Measurements from ENCODE around the gene ELMOD1.
A peak's percentile ranks its signal among the peaks of the same experiment; 100 is the strongest.

ELMOD1 gene

DNA sequence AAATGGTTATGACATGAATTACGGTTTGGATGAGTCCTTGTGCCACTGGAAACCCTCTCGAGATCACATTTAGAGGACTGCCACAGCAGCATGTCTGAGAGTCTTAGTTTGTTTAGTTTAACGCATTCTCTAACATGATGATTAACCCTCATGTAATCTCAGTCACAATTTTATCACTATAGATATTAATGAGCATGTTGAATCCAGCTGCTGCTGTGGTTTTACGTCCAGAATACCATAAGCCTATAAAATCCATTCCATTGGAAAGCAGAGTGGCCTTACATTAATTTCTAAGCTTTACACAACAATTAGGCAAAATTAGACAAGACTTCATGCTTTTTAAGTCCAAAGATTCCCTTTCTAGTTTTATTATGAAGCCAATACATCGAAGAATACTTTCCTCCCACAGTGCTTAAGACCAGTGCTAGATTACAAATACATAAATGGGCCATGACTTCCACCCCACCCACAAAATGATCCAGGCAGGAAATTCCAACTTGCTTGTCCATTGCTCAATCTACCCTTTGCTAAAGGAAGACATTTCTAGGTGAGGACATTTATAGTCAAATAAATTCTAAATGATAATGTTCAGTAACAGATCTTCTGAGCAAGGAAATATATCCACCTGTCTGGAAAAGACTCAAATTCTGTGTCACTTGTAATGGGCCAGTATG, 3.5 kb upstream of the ELMOD1 start:
- no peak for DNase-seq

- DNase-seq = no peak
Measured at GRCh38 chr11:107591378-107592230, 657 bp downstream of the ELMOD1 start.

DNA sequence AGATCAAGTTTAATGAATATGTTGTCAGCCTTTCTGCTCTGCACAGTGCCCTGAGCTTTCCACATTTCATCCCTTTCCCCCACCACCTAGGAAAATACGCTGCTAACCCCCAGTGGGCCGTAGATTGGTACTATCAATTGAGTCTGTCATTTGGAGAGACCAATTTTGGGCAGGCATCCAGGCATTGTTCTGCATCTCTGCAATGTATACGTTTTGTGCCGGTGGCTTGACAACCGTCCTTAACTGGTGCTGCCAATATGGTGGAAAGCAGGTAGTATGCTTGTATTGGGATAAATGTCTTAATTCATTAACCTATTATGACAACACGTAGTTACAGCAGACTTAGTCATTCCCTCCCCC, 1.3 kb downstream of the ELMOD1 start:
- no peak for DNase-seq

- no peak for DNase-seq
Measured at GRCh38 chr11:107592813-107593212, 1.9 kb downstream of the ELMOD1 start.

DNA sequence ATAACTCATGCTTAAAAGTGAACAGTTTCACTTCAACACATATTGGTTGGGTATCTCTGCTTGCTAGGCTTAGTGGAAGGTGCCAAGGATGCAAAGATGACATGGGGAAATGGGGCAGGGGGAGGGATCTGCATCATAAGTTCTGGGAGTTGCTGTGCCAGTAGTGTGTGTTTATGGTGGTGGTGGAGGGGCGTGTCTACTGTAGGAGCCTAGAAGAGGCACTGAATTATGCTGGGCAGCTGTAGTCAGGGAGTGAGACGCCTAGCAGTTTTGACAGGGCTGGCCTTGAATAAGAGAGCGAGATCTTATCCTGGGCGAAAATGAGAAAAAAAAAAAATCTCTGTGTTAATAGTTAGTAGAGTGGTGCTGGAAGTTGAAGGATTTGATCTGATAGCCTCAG, 3.0 kb downstream of the ELMOD1 start:
- DNase-seq = no peak

DNA sequence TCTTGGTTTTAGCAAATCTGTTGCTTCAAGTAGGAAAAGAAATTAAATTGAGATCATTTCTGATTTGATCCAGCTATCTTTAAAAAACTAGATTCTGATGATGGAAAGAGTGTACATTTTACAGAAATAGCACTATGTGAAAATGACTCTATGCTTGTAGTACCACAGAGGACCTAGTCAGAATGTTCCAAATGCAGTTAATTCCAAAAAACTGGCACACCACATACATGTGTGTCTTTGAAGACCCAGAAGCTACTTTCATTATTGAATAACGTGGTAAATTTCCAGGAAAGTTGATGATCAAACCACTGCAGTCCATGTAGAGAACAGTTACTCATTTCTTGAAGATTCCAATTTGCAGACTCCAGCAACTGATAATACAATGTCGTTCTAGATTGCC, 3.8 kb downstream of the ELMOD1 start:
- DNase-seq = no peak

- no peak for DNase-seq
Measured at GRCh38 chr11:107598225-107599139, 7.5 kb downstream of the ELMOD1 start.

DNA sequence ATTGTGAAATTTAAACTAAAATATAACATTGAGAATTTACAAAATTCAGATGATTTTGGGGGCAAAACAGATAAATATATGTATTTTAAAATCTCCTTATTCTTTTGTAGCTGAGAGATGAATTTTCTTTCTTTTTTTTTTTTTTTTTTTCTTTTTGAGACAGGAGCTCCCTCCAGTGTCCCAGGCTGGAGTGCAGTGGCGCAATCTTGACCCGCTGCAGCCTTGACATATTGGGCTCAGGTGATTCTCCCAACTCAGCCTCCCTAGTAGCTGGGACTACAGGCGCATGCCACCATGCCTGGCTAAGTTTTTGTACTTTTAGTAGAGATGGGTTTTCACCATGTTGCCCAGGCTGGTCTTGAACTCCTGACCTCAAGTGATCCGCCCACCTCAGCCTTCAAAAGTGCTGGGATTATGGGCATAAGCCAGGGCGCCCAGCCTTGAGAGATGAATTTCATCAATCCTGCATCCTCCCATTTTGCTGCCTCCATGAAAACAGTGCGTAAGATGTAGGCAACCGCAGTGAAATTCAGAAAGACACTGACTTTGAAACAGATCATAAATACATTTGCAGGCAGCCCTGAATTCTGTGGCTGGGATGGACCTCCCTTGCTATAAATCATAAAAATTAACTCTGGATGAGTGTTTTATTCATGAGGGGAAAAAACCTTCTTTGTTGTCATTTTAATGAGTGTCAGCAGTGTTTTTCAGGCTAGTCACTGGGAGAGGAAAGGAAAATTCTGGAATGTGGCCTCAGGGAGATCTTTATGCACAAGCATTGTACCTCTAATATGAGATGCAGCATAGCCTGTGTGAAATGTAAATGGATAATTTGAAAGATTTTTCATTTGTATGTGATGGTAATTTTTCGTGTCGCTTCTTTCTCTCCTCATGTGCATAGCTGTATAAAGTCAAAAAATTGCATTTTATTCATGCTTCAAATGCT, 14.4 kb downstream of the ELMOD1 start:
- no peak for DNase-seq

DNA sequence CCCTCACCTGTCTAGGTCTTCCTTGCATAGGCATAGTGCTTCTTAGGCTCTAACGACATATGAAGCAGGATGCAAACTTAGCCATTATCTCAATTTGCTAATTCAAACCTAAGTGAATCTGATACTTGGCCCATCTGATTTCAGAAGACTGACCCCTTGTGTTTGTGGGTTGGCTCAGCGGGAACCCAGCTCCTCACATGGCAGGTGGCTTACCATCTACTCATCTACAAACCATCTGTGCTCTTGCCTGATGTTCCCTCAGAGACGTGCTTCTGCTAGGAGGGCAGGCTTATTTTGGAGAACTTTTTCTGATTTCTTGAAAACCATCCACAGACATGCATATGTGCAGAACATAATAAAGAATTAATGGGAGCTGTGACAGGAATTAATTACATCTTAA, 15.2 kb downstream of the ELMOD1 start:
- peak; percentile 74 for DNase-seq

DNA sequence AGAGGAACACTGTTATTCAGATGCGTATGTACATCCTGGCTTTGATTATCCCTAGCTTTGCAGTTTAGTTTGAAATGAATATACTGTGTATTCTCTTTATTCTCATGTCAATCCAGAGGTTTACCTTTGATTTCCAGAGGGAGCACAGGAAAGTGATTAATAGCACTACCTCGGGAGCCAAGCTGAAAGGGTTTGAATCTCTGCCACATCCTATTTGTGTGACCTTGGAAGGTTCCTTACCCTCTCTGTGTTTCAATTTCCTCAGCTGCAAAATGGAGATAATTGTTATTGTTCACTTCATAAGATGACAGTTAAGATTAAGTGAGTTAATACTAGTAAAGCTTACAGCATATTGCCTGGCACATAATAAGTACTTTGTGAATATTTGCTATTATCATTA, 17.9 kb downstream of the ELMOD1 start:
- no peak for DNase-seq

DNA sequence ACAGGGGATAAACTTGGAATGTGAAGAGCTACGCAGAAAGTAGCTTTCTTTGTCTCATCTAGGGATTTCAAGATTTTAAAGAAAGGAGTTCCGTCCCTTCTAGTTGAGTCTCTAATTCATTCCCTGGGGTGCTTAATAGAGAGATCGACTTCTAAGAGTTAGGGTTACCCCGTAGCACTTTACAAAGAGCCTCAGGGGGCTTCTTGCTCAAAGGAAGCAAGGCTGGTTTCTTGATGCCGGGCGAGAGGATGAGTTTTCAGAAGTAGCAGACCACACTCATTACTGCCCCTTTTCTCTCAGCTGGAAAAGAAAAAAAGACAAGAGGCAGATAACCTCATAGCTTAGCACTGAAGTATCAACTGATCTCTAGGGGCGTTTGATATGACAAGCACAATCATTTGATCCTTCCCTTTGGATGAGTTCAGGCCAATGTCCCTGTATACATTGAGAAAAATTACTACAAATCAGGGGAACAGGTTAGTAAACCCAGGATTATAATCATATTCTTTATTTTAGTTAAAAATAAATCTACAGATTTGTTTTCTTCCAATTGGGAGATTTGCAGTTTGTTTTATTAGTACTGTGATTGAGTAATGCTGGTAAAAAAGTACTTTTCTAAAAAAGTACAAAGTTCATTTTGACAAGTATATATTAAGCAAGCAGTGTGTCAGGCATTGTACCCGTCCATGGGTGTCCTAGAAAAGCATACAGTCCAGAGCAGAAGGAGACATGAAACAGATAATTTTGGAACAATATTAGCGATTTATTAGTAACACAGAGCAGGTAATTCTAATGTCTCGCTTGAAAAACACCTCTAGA, 18.7 kb downstream of the ELMOD1 start:
- no peak for DNase-seq

DNA sequence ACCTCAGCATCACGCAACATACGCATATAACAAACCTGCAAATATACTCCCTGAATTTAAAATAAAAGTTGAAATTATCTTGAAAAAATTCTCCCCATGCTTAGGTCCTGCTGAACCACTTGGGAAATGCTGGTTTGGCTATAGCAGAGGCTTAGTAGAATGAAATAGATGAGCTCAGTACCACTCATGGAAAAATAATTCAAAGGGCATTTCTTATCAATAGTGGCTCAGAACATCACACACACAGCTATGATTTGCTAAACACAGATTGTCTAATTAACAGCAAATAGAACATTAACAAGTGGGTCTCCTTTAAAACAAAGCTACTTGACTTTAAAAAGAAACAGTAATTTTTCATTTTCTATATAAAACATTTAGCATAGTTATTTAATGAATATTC, 21.5 kb downstream of the ELMOD1 start:
- no peak for DNase-seq

DNA sequence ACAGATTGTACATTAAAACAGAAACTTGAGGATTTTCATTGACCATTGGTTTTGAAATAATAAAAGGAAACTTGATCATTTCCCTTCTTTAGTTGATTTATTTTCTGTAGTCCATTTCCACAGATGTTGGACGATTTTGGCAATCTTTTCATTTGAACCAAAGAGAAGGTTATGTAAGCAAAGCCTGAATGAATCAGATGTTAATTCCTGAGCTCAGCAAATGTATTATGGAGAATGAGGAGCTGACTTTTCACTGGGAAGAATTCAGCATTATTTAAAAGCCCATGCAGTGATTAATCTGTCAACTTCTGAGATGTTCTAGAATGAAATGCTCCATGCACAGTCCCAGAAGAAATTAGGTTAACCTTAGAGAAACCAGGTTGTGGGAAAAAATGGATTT, 29.0 kb downstream of the ELMOD1 start:
- DNase-seq = no peak

DNA sequence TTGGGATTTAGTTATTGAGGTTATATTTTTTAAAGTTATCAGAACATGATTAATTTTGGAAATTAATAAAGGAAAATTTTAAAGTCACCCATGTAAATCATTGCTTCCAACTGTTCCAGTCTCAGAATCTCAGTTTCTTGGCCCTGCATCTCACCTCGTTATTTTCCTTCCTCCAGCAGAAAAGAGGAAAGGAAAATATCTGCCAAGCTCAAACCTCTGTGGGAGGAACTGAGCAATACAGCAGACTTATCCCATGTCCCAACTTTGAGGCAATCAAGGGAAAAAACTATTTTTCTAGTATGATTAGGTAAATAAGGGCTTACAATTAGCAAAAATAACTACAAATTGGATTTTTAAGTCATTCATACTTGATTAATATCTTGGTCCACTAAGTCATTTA, 30.1 kb downstream of the ELMOD1 start:
- no peak for DNase-seq

DNA sequence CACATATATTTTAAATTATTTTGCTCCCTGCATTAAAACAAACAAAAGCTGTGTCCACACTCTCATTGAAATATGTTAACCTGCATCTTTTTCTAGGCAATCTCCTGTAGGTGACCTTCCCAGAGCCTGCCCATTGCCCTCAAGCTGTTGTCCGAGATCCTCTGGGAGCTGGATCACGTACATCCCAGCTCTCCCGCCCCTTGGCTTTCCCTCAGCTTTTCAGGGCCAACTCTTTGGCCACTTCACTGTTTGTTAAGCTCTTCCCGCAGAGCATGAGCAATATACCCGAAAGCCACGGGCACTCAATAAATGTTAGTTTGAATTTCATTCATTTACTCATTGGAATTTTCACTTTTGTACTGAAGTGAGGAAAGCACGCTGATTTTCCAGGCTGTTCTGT, 32.2 kb downstream of the ELMOD1 start:
- DNase-seq = no peak

GRCh38 chr11:107624983-107625684, 34.2 kb downstream of the ELMOD1 start:
- no peak for DNase-seq

DNA sequence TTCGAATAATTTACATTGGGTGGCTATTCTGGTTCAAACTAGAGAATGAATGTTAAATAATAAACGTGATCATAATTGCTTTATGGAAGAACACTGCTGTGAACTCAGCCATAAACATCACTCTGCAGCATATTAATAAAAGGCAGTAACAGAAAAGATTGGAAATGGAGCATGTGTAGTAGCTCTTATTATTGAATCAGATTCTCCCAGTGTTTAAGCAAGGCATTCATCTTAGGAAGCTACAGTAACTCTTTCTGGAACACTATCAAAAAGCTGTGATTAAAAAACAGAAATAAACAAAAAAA, 34.7 kb downstream of the ELMOD1 start:
- no peak for DNase-seq

- no peak for DNase-seq
Measured at GRCh38 chr11:107631043-107631442, 40.1 kb downstream of the ELMOD1 start.

GRCh38 chr11:107631931-107632330, 41.0 kb downstream of the ELMOD1 start:
- no peak for DNase-seq

DNA sequence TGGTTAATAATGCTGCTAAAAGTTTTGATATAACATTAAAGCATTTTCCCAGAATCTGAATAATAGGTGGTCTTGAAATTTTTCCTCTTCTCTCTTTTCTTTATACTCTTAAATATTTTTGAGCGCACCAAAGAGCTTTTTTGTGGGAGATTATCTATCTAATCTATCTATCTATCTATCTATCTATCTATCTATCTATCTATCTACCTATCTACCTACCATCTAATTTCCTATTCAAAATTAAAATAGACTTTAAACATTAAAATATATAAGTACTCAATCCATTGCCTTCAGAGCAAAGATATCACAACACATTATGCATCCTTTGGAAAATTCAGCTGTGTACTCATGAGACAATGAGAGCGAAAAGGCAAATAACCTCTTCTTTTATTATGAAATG, 55.8 kb downstream of the ELMOD1 start:
- no peak for DNase-seq

GRCh38 chr11:107648242-107648641, 57.3 kb downstream of the ELMOD1 start:
- DNase-seq = no peak
